Mucosa of descending colon (tissue), 3 donors: ENCODE results near the gene ARHGEF10L. TPM values are rescaled to one million over a fixed set of nuclear protein-coding genes. Genes with fewer than 3 reads are reported as not detected.

Source experiments
- ATAC-seq: fragments of 200-7000 bp; cut with Tn5 transposase; one replicate; pipeline ENCODE4 v1.9.1; 2020; ENCODE audit warnings: mild to moderate bottlenecking, moderate library complexity
- DNase-seq, 3 donors: peaks; one replicate each; pipeline ENCODE4 v3.0.0-alpha.2; 2020
- H3K36me3 ChIP-seq: fragments of 200-600 bp; one replicate; pipeline ENCODE4 v1.8.0; 2021; ENCODE audit warnings: low read depth, mild to moderate bottlenecking
- H3K4me1 ChIP-seq: fragments of 200-600 bp; one replicate; pipeline ENCODE4 v1.8.0; 2021; ENCODE audit warnings: low read depth, mild to moderate bottlenecking
- H3K4me3 ChIP-seq: fragments of 200-600 bp; one replicate; pipeline ENCODE4 v1.8.0; 2021; ENCODE audit warnings: mild to moderate bottlenecking
- H3K9me3 ChIP-seq: fragments of 200-600 bp; one replicate; pipeline ENCODE4 v1.8.0; 2021; ENCODE audit warnings: mild to moderate bottlenecking
- intact Hi-C, 2 donors: fragments of 100-400 bp; cut with DNase I in 1 of 2; cut with micrococcal nuclease in 1 of 2; formaldehyde crosslinking; loops; one replicate each; pipeline versions ENCODE4 v1.11.0 to v1.11.1; 2022; cut with DNase I, micrococcal nuclease
- total RNA-seq, 3 donors: library from RNA; stranded (reverse); fragmentation: NEBNext Ultra II Directional in 2 of 3; extraction: Animal tissue kit (Norgen Biotek cat#: 25700) in 2 of 3; gene quantifications; one replicate each; pipeline versions ENCODE4 v1.2.1 to v1.2.4, GENCODE V29; 2021 to 2023
- TF ChIP-seq, protein P1 (sequence below): fragments of 200-600 bp; IDR thresholded peaks from one replicate; pipeline ENCODE4 v1.8.0; 2022; ENCODE audit warnings: antibody characterized with exemption, mild to moderate bottlenecking
- donor health status: DM: no; HTN: no; CAD: no; lungs with moderate emphysema.
- donor health status: DM: no; HTN: no; CAD: no.
- donor health status: DM: no; HTN: yes; CAD: no.

Gene ARHGEF10L
- total RNA-seq, 3 donors from 2014 or later = 87.6 to 146 (median 144) TPM

GRCh38 chr1:17539118-17539476 lies 401 bp upstream of the ARHGEF10L start:
- intact Hi-C loops = no loop called here
- ATAC-seq = no peak
- TF ChIP-seq, protein P1, sequence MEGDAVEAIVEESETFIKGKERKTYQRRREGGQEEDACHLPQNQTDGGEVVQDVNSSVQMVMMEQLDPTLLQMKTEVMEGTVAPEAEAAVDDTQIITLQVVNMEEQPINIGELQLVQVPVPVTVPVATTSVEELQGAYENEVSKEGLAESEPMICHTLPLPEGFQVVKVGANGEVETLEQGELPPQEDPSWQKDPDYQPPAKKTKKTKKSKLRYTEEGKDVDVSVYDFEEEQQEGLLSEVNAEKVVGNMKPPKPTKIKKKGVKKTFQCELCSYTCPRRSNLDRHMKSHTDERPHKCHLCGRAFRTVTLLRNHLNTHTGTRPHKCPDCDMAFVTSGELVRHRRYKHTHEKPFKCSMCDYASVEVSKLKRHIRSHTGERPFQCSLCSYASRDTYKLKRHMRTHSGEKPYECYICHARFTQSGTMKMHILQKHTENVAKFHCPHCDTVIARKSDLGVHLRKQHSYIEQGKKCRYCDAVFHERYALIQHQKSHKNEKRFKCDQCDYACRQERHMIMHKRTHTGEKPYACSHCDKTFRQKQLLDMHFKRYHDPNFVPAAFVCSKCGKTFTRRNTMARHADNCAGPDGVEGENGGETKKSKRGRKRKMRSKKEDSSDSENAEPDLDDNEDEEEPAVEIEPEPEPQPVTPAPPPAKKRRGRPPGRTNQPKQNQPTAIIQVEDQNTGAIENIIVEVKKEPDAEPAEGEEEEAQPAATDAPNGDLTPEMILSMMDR = no peak
- no peak for DNase-seq
- peaks cover 32% of the 10 kb centered on the region for H3K4me1 ChIP-seq
- H3K36me3 ChIP-seq = no peaks in the 10 kb centered on the region
- H3K9me3 ChIP-seq = no peaks in the 10 kb centered on the region
- H3K4me3 ChIP-seq = no peak overlapping the region

DNA sequence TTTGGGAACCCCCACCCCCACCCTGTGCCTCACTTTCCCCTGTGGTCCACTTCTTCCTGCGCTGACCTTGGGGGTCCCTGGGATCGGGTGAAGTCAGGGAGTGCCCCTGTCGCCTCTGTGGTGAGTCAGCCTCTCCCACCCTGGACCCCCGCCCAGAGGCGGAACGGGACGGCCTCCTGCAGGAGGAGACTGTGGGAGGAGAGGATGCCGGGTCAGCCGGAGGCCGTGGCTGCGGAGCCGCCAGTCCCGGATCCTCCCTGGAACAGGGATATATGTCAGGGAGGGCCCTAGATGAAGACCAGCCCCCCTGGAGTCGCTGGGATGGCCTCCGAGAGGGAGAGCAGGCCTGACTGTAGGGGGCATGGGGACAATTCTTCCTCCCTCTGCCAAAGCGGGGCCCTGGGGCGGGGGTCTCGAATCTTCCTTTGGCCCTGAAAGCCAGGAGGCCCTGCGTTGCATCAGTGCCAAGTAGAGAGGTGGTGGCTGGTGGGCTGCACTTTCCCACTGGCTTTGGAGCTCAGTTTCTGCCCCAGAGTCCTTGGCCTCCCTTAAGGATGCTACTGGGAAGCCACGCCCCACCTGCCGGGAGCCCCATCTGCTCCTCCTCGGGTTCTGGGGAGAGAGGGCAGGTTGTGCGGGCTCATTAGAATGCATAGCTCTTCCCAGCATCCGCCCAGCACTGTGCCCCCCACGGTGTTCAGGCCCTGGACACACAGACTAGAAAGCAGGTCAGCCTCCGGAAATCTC lies 930 bp downstream of the ARHGEF10L start:
- peak; percentile 37 for ATAC-seq
- intact Hi-C loops = loop anchor here in 1 of 2 donors (10.0 kb wide), 1 partner anchor 54 kb away; no protein-coding TSS in a partner anchor

GRCh38 chr1:17542645-17543044 lies 3.1 kb downstream of the ARHGEF10L start:
- intact Hi-C loops = loop anchor here in 1 of 2 donors (10.0 kb wide), 1 partner anchor 52 kb away; no protein-coding TSS in a partner anchor
- no peak overlapping the region for H3K4me3 ChIP-seq
- no peaks in the 10 kb centered on the region for H3K36me3 ChIP-seq
- TF ChIP-seq, protein P1 = no peak
- DNase-seq (peak in 1 of 3 donors; percentile 63), ATAC-seq (peak; percentile 48)
- H3K4me1 ChIP-seq = peaks cover 44% of the 10 kb centered on the region
- H3K9me3 ChIP-seq = no peaks in the 10 kb centered on the region

More for the DNA sequence above, 930 bp downstream of the ARHGEF10L start:
- H3K9me3 ChIP-seq = no peaks in the 10 kb centered on the region
- H3K4me3 ChIP-seq = peak overlapping the region; percentile 36
- DNase-seq = peak; percentile 54 to 74 (median 73)
- TF ChIP-seq, protein P1 = no peak
- no peaks in the 10 kb centered on the region for H3K36me3 ChIP-seq
- peaks cover 38% of the 10 kb centered on the region for H3K4me1 ChIP-seq

DNA sequence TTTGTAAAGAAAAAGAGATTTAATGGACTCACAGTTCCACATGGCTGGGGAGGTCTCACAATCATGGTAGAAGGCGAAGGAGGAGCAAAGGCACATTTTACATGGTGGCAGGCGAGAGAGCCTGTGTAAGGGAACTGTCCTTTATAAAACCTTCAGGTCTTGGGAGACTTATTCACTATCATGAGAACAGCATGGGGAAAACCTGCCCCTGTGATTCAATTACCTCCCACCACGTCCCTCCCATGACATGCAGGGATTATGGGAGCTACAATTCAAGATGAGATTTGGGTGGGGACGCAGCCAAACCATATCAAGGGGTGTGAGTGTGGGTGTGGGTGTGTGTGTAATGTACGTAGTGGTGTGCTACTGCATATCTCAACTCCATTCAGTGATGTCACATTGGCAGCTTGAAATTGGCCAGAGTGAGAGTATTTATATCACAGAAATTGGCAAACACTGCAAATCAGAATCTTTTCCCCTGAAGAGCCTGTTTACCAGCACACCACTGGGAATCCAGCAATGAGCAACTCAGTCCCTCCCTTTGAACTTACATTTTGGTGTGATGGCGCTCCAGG lies 5.4 kb downstream of the ARHGEF10L start:
- TF ChIP-seq, protein P1 = no peak
- Histone ChIP-seq H3K36me3 (no peaks in the 10 kb centered on the region), H3K9me3 (no peaks in the 10 kb centered on the region), H3K4me1 (peaks cover 37% of the 10 kb centered on the region), H3K4me3 (no peak overlapping the region)
- ATAC-seq (peak; percentile 42), DNase-seq (no peak)
- intact Hi-C loops = loop anchor here in 1 of 2 donors (10.0 kb wide), 1 partner anchor 50 kb away; no protein-coding TSS in a partner anchor

GRCh38 chr1:17545356-17545755 lies 5.9 kb downstream of the ARHGEF10L start:
- ATAC-seq = peak; percentile 77
- H3K4me3 ChIP-seq = no peak overlapping the region
- no peaks in the 10 kb centered on the region for H3K36me3 ChIP-seq
- no peaks in the 10 kb centered on the region for H3K9me3 ChIP-seq
- intact Hi-C loops = loop anchor here in 1 of 2 donors (10.0 kb wide), 1 partner anchor 49 kb away; no protein-coding TSS in a partner anchor
- TF ChIP-seq, protein P1 = no peak
- H3K4me1 ChIP-seq = peaks cover 40% of the 10 kb centered on the region
- no peak for DNase-seq
